Measurements from ENCODE around the gene ANK3.

ANK3 gene

GRCh38 chr10:60162631-60163030, 227.0 kb downstream of the ANK3 start:
- peaks cover 44% of the 10 kb centered on the region for H3K4me1 Mint-ChIP-seq
- TF ChIP-seq, protein P1, sequence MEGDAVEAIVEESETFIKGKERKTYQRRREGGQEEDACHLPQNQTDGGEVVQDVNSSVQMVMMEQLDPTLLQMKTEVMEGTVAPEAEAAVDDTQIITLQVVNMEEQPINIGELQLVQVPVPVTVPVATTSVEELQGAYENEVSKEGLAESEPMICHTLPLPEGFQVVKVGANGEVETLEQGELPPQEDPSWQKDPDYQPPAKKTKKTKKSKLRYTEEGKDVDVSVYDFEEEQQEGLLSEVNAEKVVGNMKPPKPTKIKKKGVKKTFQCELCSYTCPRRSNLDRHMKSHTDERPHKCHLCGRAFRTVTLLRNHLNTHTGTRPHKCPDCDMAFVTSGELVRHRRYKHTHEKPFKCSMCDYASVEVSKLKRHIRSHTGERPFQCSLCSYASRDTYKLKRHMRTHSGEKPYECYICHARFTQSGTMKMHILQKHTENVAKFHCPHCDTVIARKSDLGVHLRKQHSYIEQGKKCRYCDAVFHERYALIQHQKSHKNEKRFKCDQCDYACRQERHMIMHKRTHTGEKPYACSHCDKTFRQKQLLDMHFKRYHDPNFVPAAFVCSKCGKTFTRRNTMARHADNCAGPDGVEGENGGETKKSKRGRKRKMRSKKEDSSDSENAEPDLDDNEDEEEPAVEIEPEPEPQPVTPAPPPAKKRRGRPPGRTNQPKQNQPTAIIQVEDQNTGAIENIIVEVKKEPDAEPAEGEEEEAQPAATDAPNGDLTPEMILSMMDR (IDR thresholded peaks at IDR 0.05; ENCODE audit: unreplicated experiment in 3 of 3) = no peak
- peak overlapping the region; percentile 3 to 59 (median 44) for H3K27ac Mint-ChIP-seq

GRCh38 chr10:60155943-60156683, 233.6 kb downstream of the ANK3 start:
- peaks cover 19% of the 10 kb centered on the region for H3K36me3 Mint-ChIP-seq (ENCODE audit: low read depth)
- no peak overlapping the region for H3K27ac Mint-ChIP-seq
- TF ChIP-seq, protein P1 (IDR thresholded peaks at IDR 0.05; ENCODE audit: unreplicated experiment in 3 of 3) = no peak
- H3K9me3 Mint-ChIP-seq = peaks cover 15% of the 10 kb centered on the region
- no peak overlapping the region for H3K4me3 Mint-ChIP-seq
- H3K4me1 Mint-ChIP-seq = no peaks in the 10 kb centered on the region
- no peaks in the 10 kb centered on the region for H3K27me3 Mint-ChIP-seq (ENCODE audit: low read depth)

More at GRCh38 chr10:60162631-60163030, 227.0 kb downstream of the ANK3 start:
- H3K27me3 Mint-ChIP-seq (ENCODE audit: low read depth) = no peaks in the 10 kb centered on the region
- peaks cover 19% of the 10 kb centered on the region for H3K9me3 Mint-ChIP-seq
- peaks cover 19% of the 10 kb centered on the region for H3K36me3 Mint-ChIP-seq (ENCODE audit: low read depth)
- peak overlapping the region in 1 of 3 experiments; percentile 33 for H3K4me3 Mint-ChIP-seq

- Mint-ChIP-seq H3K27me3 (ENCODE audit: low read depth) (no peaks in the 10 kb centered on the region), H3K4me1 (peaks cover 4% of the 10 kb centered on the region), H3K9me3 (peaks cover 8% of the 10 kb centered on the region), H3K36me3 (ENCODE audit: low read depth) (peaks cover 16% of the 10 kb centered on the region), H3K27ac (no peak overlapping the region), H3K4me3 (no peak overlapping the region)
- TF ChIP-seq, protein P1 (IDR thresholded peaks at IDR 0.05; ENCODE audit: unreplicated experiment in 3 of 3) = no peak
Observed at GRCh38 chr10:60155099-60155877, 234.4 kb downstream of the ANK3 start.

DNA sequence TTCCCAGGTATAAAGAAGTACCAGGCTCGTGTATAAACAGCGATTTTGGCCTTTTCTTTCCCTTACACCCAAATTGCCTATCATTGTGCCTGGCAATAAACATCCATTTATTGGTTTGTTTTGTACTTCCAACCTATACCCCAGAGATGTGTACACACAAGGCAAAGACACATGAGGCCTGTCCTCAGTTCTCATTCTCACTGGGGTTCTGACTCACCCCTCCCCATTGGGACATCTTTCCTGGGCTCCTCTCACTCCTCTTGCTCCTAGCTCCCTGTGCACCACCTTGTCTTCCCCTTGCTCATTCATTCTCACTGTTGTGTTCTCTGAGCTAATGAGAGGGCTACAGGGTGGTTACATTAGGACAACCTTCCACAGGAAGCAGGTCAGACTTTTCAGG, 240.7 kb downstream of the ANK3 start:
- Mint-ChIP-seq H3K36me3 (ENCODE audit: low read depth) (peaks cover 8% of the 10 kb centered on the region), H3K4me3 (no peak overlapping the region), H3K27ac (peak overlapping the region; percentile 90 to 94 (median 91)), H3K9me3 (no peaks in the 10 kb centered on the region), H3K27me3 (ENCODE audit: low read depth) (no peaks in the 10 kb centered on the region), H3K4me1 (peaks cover 40% of the 10 kb centered on the region)
- TF ChIP-seq, protein P1 (IDR thresholded peaks at IDR 0.05; ENCODE audit: unreplicated experiment in 3 of 3) = no peak

GRCh38 chr10:60148266-60148840, 241.3 kb downstream of the ANK3 start:
- peaks cover 8% of the 10 kb centered on the region for H3K36me3 Mint-ChIP-seq (ENCODE audit: low read depth)
- peak overlapping the region; percentile 90 to 94 (median 91) for H3K27ac Mint-ChIP-seq
- no peaks in the 10 kb centered on the region for H3K9me3 Mint-ChIP-seq
- no peak overlapping the region for H3K4me3 Mint-ChIP-seq
- no peaks in the 10 kb centered on the region for H3K27me3 Mint-ChIP-seq (ENCODE audit: low read depth)
- peaks cover 43% of the 10 kb centered on the region for H3K4me1 Mint-ChIP-seq
- TF ChIP-seq, protein P1 (IDR thresholded peaks at IDR 0.05; ENCODE audit: unreplicated experiment in 3 of 3) = no peak

Measured in nephron (organoid).